ENCODE results near the gene TBC1D9.

- TF ChIP-seq CTCF (conservative IDR thresholded peaks at IDR 0.05 in 1 of 2, IDR thresholded peaks at IDR 0.05 in 1 of 2; ENCODE audit: extremely low read depth in 1 of 2, insufficient read depth in 1 of 2, low read depth in 1 of 2, low read length in 2 of 2) (no peak), EZH2 (IDR thresholded peaks at IDR 0.05; ENCODE audit: borderline replicate concordance, low read length) (no peak)
These were observed 1.0 kb downstream of the TBC1D9 start for GRCh38 chr4:140754918-140755773.
